Kidney (tissue), 14 donors: ENCODE results near the gene ZNF628. TPM values are rescaled to one million over a fixed set of nuclear protein-coding genes. Genes with fewer than 3 reads are reported as not detected.
A peak's percentile ranks its signal among the peaks of the same experiment; 100 is the strongest.

ENCODE experiments used
- DNase-seq, 5 donors: peaks; one replicate each; pipeline ENCODE4 v3.0.0-alpha.2; 2013 to 2020
- FAIRE-seq: peaks from 2 replicates; lab custom pipeline; 2012; peaks lifted over from hg19 to GRCh38; lab: Jason Lieb, UNC
- H3K27ac ChIP-seq, 2 donors: one replicate each; pipeline ENCODE4 v1.7.0; 2013; ENCODE audit warnings: low read depth in 2 of 2, low read length in 2 of 2, inconsistent platforms in 1 of 2
- H3K27me3 ChIP-seq: one replicate; pipeline ENCODE4 v1.7.1; 2013; ENCODE audit warnings: low read length, inconsistent platforms; ENCODE audit not compliant: control insufficient read depth, insufficient read depth
- H3K36me3 ChIP-seq, 3 donors: one replicate each; pipeline versions ENCODE4 v1.7.0 to v1.7.1; 2013; ENCODE audit warnings: low read length in 3 of 3, control low read depth in 1 of 3, inconsistent platforms in 1 of 3; ENCODE audit not compliant: insufficient read depth in 3 of 3, control insufficient read depth in 2 of 3
- H3K4me1 ChIP-seq, 3 donors: one replicate each; pipeline versions ENCODE4 v1.7.0 to v1.7.1; 2013; ENCODE audit warnings: low read length in 3 of 3, inconsistent platforms in 1 of 3, low read depth in 1 of 3; ENCODE audit not compliant: control insufficient read depth in 2 of 3, insufficient read depth in 2 of 3
- H3K4me3 ChIP-seq, 3 donors: one replicate each; pipeline versions ENCODE4 v1.7.0 to v1.8.1; 2013; ENCODE audit warnings: low read length in 3 of 3, control low read depth in 1 of 3, inconsistent platforms in 1 of 3
- H3K9ac ChIP-seq, 3 donors: one replicate each; pipeline versions ENCODE4 v1.7.0 to v1.7.1; 2013; ENCODE audit warnings: low read length in 3 of 3, control low read depth in 1 of 3, inconsistent platforms in 1 of 3
- H3K9me3 ChIP-seq, 3 donors: one replicate each; pipeline versions ENCODE4 v1.7.0 to v1.7.1; 2013; ENCODE audit warnings: low read length in 3 of 3, control low read depth in 1 of 3, inconsistent platforms in 1 of 3; ENCODE audit not compliant: control insufficient read depth in 2 of 3, insufficient read depth in 1 of 3
- CTCF ChIP-seq: IDR thresholded peaks from 3 replicates; pipeline ENCODE4 v1.5.1; 2012; ENCODE audit warnings: mild to moderate bottlenecking, moderate library complexity, borderline replicate concordance; ENCODE audit not compliant: insufficient read depth; ENCODE audit errors: extremely low read depth
- intact Hi-C: fragments of 100-400 bp; cut with DNase I; formaldehyde crosslinking; loops from one replicate; pipeline ENCODE4 v1.11.1; 2022
- polyA plus RNA-seq: library from polyadenylated mRNA; stranded (reverse); fragments of 350-450 nt; fragmentation: Illumina TruSeq; extraction: RNeasy Lipid Tissue Mini Kit (QIAGEN cat#74804); gene quantifications from one replicate; pipeline ENCODE4 v1.2.3, GENCODE V29; 2014; ENCODE audit warnings: low read depth, low replicate concordance; ENCODE audit not compliant: insufficient read depth
- total RNA-seq: library from RNA; stranded (reverse); fragmentation: NEBNext Ultra II Directional; extraction: Animal tissue kit (Norgen Biotek cat#: 25700); gene quantifications from one replicate; pipeline ENCODE4 v1.2.1, GENCODE V29; 2021
- donor health status: control.
- donor health status: control.
- donor health status: control.
- donor health status: control.
- donor health status: control.
- donor health status: DM: yes; HTN: yes; CAD: no.
- donor health status: Normal renal cell carcinoma (clear cell type).

ZNF628 gene
- total and polyA plus RNA-seq, 2 donors from 2014 or later: 2.3 to 12.0 TPM

- Histone ChIP-seq H3K9ac (peak overlapping the region in 1 of 3 donors; percentile 24), H3K27me3 (no peaks in the 10 kb centered on the region), H3K36me3 (no peaks in the 10 kb centered on the region), H3K4me3 (peak overlapping the region; percentile 6 to 94 (median 87)), H3K27ac (no peak overlapping the region), H3K4me1 (peaks cover 0 to 5% (median 4%) of the 10 kb centered on the region in 3 donors), H3K9me3 (no peaks in the 10 kb centered on the region)
- DNase-seq (peak in 2 of 5 donors; percentile 39 to 57), FAIRE-seq (no peak)
- intact Hi-C loops: no loop called here
- TF ChIP-seq CTCF: no peak
These were observed 16.3 kb upstream of the ZNF628 start for GRCh38 chr19:55459950-55460657.

GRCh38 chr19:55460670-55461258 lies 15.7 kb upstream of the ZNF628 start:
- Histone ChIP-seq H3K4me1 (peaks cover 0 to 5% (median 4%) of the 10 kb centered on the region in 3 donors), H3K4me3 (peak overlapping the region; percentile 69 to 94 (median 87)), H3K27ac (peak overlapping the region; percentile 93 to 97), H3K9me3 (no peaks in the 10 kb centered on the region), H3K36me3 (no peaks in the 10 kb centered on the region), H3K27me3 (no peaks in the 10 kb centered on the region), H3K9ac (peak overlapping the region in 1 of 3 donors; percentile 95)
- DNase-seq (peak in 4 of 5 donors; percentile 73 to 92 (median 88)), FAIRE-seq (no peak)
- intact Hi-C loops: no loop called here
- no peak for TF ChIP-seq CTCF

- no peak for TF ChIP-seq CTCF
- H3K4me1 ChIP-seq: peaks cover 0 to 5% (median 4%) of the 10 kb centered on the region in 3 donors
- no peaks in the 10 kb centered on the region for H3K9me3 ChIP-seq
- peak within 1 kb of the TSS; percentile 93 to 97 for H3K27ac ChIP-seq
- H3K27me3 ChIP-seq: no peaks in the 10 kb centered on the region
- peak within 1 kb of the TSS; percentile 74 to 95 (median 83) for H3K9ac ChIP-seq
- H3K36me3 ChIP-seq: no peaks in the 10 kb centered on the region
- DNase-seq: peak; percentile 100
- H3K4me3 ChIP-seq: peak within 1 kb of the TSS; percentile 69 to 94 (median 87)
- intact Hi-C loops: no loop called here
- peak; percentile 99 for FAIRE-seq
These were observed 15.0 kb upstream of the ZNF628 start, which contains the start of gene ISOC2 for GRCh38 chr19:55461259-55461973. TSS of gene ISOC2 (minus strand) at chr19:55461642. CDS start at chr19:55456486, 5,156 bp downstream.
